WTC11 (cell line): ENCODE measurements around the gene RYR1. TPM values are rescaled to one million over a fixed set of nuclear protein-coding genes. Genes with fewer than 3 reads are reported as not detected.

ENCODE experiments used
- ATAC-seq: fragments of 200-7000 bp; cut with Tn5 transposase; 2 replicates; pipeline ENCODE4 v1.10.0; 2021; ENCODE audit warnings: mild to moderate bottlenecking, moderate library complexity
- CTCF ChIA-PET: fragments of 300-600 bp; sonication (Branson Sonifier 250); formaldehyde crosslinking; loops from one replicate; lab custom pipeline; 2021; ENCODE audit warnings: antibody characterized with exemption; lab: Charles Lee
- POLR2A ChIA-PET: fragments of 350-600 bp; sonication (Branson Sonifier 250); formaldehyde crosslinking; loops from one replicate; lab custom pipeline; 2021; ENCODE audit warnings: antibody characterized with exemption; lab: Charles Lee
- DNase-seq: peaks from one replicate; pipeline ENCODE4 v3.0.0; 2021; ENCODE audit warnings: low spot score
- H3K27ac Mint-ChIP-seq: 2 replicates; pipeline ENCODE4 v1.8.0; 2021; ENCODE audit warnings: mixed read lengths
- H3K27me3 Mint-ChIP-seq: 2 replicates; pipeline ENCODE4 v1.8.0; 2021; ENCODE audit warnings: low read depth, mild to moderate bottlenecking, moderate library complexity, mixed read lengths
- H3K36me3 Mint-ChIP-seq: 2 replicates; pipeline ENCODE4 v1.8.0; 2021; ENCODE audit warnings: mixed read lengths
- H3K4me1 Mint-ChIP-seq: 2 replicates; pipeline ENCODE4 v1.8.0; 2022; ENCODE audit warnings: mixed read lengths
- H3K4me3 Mint-ChIP-seq: 2 replicates; pipeline ENCODE4 v1.8.0; 2021; ENCODE audit warnings: mild to moderate bottlenecking, moderate library complexity, mixed read lengths
- H3K9me3 Mint-ChIP-seq: 2 replicates; pipeline ENCODE4 v1.8.0; 2021; ENCODE audit warnings: mixed read lengths
- ATF1 ChIP-seq: sonication (generic); formaldehyde crosslinking; IDR thresholded peaks from 2 replicates; pipeline ENCODE4 v1.8.1; 2023; ENCODE audit warnings: mild to moderate bottlenecking, moderate library complexity, missing genetic modification reagents
- CDX4 ChIP-seq: fragments of 250-450 bp; sonication (Bioruptor Pico); IDR thresholded peaks from 2 replicates; pipeline ENCODE4 v1.9.0; 2021; ENCODE audit warnings: moderate library complexity, mild to moderate bottlenecking, inconsistent platforms, borderline replicate concordance
- EMX1 ChIP-seq: fragments of 250-450 bp; sonication (Bioruptor Pico); IDR thresholded peaks from 2 replicates; pipeline ENCODE4 v1.8.0; 2021; ENCODE audit warnings: mild to moderate bottlenecking
- GRHL2 ChIP-seq: fragments of 250-450 bp; sonication (Bioruptor Pico); IDR thresholded peaks from 2 replicates; pipeline ENCODE4 v1.8.0; 2022; ENCODE audit warnings: mild to moderate bottlenecking, moderate library complexity; ENCODE audit not compliant: insufficient replicate concordance, severe bottlenecking
- HMGA2 ChIP-seq: fragments of 250-450 bp; sonication (Bioruptor Pico); IDR thresholded peaks from 2 replicates; pipeline ENCODE4 v1.4.0; 2021; ENCODE audit warnings: mild to moderate bottlenecking, moderate library complexity
- MXD4 ChIP-seq: fragments of 250-450 bp; sonication (Bioruptor Pico); IDR thresholded peaks from 2 replicates; pipeline ENCODE4 v1.8.0; 2021; ENCODE audit warnings: mild to moderate bottlenecking, moderate library complexity, borderline replicate concordance
- NFYB ChIP-seq: sonication (generic); formaldehyde crosslinking; conservative IDR thresholded peaks from 2 replicates; pipeline ENCODE4 v1.8.0; 2022; ENCODE audit warnings: low read depth, missing genetic modification reagents
- SMAD3 ChIP-seq: sonication (generic); formaldehyde crosslinking; IDR thresholded peaks from 2 replicates; pipeline ENCODE4 v1.8.0; 2022; ENCODE audit warnings: missing genetic modification reagents, mild to moderate bottlenecking, borderline replicate concordance
- SP1 ChIP-seq: sonication (generic); formaldehyde crosslinking; conservative IDR thresholded peaks from 2 replicates; pipeline ENCODE4 v1.8.1; 2022; ENCODE audit warnings: missing genetic modification reagents
- TEAD4 ChIP-seq: sonication (generic); formaldehyde crosslinking; IDR thresholded peaks from 2 replicates; pipeline ENCODE4 v1.8.0; 2022; ENCODE audit warnings: mild to moderate bottlenecking, missing genetic modification reagents
- ZBTB21 ChIP-seq: sonication (generic); formaldehyde crosslinking; IDR thresholded peaks from 2 replicates; pipeline ENCODE4 v1.8.1; 2023; ENCODE audit warnings: mild to moderate bottlenecking, missing genetic modification reagents, borderline replicate concordance
- ZNF263 ChIP-seq: sonication (generic); formaldehyde crosslinking; IDR thresholded peaks from 2 replicates; pipeline ENCODE4 v1.8.1; 2022; ENCODE audit warnings: low read depth, mild to moderate bottlenecking, moderate library complexity, missing genetic modification reagents
- ZSCAN18 ChIP-seq: fragments of 250-450 bp; sonication (Bioruptor Pico); IDR thresholded peaks from 2 replicates; pipeline ENCODE4 v2.1.2; 2022; ENCODE audit warnings: mild to moderate bottlenecking, moderate library complexity
- total RNA-seq: library from RNA; stranded (reverse); gene quantifications from 3 replicates; pipeline ENCODE4 v1.2.3, GENCODE V29; 2021
- TF ChIP-seq, protein P1 (sequence below): fragments of 250-450 bp; sonication (Bioruptor Pico); conservative IDR thresholded peaks from 2 replicates; pipeline ENCODE4 v1.9.0; 2021; ENCODE audit warnings: mild to moderate bottlenecking
- TF ChIP-seq, protein P2 (sequence below): fragments of 250-450 bp; sonication (Bioruptor Pico); IDR thresholded peaks from 2 replicates; pipeline ENCODE4 v1.9.0; 2021; ENCODE audit warnings: mild to moderate bottlenecking, borderline replicate concordance

Gene RYR1
- total RNA-seq, 1 experiment from 2014 or later = 24.2 TPM

DNA sequence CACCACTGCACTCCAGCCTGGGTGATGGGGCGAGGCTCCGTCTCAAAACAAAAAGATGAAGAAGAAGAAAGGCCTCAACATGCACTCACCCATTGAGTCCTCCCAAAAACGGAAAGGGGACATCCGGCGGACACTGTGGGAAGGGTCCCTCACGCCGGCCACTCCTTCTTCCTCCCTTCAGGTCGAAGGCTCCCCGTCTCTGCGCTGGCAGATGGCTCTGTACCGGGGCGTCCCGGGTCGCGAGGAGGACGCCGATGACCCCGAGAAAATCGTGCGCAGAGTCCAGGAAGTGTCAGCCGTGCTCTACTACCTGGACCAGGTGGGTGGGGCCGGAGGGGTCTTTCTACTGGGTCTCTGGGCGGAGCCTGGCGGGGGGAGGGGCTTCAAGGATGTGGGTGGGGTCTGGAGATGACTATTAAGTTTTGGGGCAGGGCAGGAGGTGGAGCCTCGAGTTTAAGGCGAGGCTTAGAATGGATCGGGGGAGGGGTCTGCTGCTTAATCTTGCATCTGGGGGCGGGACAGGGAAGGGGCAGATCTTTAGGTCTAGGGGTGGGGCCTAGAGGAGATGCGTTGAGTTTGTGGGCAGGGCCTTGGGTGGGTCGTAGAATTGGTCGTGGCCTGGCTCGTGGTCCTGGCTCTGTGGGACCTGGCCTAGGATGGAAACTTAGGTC is 94.1 kb downstream of the RYR1 start (continued):
- TF ChIP-seq, protein P1, sequence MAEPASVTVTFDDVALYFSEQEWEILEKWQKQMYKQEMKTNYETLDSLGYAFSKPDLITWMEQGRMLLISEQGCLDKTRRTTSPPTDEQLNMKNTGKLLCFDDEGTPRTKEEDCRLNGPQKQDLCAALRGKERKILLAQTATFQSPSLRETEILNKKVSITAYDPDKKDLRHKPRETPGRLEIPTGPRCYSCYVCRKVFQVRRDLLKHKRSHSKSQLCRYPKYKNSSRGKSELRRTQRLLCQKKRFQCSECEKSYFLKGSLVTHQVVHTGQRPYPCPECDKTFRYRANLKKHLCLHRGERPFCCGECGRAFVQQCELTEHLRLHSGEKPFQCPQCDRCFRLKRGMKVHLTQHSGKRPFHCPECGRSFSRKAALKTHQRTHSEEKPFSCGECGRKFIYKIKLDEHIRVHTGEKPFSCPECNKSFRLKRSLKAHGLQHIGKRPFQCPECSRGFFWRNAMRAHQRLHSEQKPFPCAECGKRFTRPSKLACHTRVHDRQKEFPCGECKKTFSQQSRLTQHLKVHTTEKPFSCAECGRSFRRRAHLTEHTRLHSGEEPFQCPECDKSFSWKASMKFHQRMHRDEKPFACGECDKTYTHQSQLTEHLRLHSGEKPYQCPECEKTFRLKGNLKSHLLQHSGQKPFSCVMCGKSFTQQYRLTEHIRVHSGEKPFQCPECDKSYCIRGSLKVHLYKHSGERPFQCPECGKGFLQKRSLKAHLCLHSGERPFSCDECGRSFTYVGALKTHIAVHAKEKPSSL (CRISPR knock-in tag) = no peak
- no peak for TF ChIP-seq ZBTB21 (CRISPR knock-in tag)
- no peak for TF ChIP-seq GRHL2 (CRISPR knock-in tag)
- TF ChIP-seq, all 79 proteins: peak for 0

DNA sequence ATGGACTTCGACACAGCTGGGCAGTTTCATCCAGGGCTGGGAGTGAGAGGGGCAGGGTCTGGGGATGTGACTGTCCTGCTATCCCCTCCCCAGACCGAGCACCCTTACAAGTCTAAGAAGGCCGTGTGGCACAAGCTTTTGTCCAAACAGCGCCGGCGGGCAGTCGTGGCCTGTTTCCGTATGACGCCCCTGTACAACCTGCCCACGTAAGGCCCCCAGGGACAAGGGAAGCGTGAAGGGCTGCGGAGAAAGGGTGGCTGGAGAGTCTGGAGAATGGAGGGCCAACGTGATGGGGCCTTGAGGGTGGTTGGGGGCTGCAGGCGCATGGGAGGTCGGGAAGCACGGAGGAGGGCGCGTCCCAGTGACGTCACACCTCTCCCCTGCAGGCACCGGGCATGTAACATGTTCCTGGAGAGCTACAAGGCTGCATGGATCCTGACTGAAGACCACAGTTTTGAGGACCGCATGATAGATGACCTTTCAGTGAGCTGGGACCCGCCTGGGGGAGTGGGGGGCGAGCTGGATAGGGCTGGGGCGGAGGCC is 94.8 kb downstream of the RYR1 start:
- peaks cover 19% of the 10 kb centered on the region for H3K36me3 Mint-ChIP-seq
- H3K4me1 Mint-ChIP-seq = 0 out of 2 replicates have a peak, but pooled peaks cover 2% of the 10 kb centered on the region
- no peak for DNase-seq
- POLR2A ChIA-PET = no interaction called here
- TF ChIP-seq ZSCAN18 (CRISPR knock-in tag) (no peak), EMX1 (CRISPR knock-in tag) (no peak), CDX4 (CRISPR knock-in tag) (no peak), MXD4 (no peak), TEAD4 (CRISPR knock-in tag) (no peak), ATF1 (CRISPR knock-in tag) (no peak), ZNF263 (CRISPR knock-in tag) (no peak), SMAD3 (CRISPR knock-in tag) (no peak), HMGA2 (CRISPR knock-in tag) (no peak), NFYB (CRISPR knock-in tag) (no peak), SP1 (CRISPR knock-in tag) (no peak)
- TF ChIP-seq, protein P2, sequence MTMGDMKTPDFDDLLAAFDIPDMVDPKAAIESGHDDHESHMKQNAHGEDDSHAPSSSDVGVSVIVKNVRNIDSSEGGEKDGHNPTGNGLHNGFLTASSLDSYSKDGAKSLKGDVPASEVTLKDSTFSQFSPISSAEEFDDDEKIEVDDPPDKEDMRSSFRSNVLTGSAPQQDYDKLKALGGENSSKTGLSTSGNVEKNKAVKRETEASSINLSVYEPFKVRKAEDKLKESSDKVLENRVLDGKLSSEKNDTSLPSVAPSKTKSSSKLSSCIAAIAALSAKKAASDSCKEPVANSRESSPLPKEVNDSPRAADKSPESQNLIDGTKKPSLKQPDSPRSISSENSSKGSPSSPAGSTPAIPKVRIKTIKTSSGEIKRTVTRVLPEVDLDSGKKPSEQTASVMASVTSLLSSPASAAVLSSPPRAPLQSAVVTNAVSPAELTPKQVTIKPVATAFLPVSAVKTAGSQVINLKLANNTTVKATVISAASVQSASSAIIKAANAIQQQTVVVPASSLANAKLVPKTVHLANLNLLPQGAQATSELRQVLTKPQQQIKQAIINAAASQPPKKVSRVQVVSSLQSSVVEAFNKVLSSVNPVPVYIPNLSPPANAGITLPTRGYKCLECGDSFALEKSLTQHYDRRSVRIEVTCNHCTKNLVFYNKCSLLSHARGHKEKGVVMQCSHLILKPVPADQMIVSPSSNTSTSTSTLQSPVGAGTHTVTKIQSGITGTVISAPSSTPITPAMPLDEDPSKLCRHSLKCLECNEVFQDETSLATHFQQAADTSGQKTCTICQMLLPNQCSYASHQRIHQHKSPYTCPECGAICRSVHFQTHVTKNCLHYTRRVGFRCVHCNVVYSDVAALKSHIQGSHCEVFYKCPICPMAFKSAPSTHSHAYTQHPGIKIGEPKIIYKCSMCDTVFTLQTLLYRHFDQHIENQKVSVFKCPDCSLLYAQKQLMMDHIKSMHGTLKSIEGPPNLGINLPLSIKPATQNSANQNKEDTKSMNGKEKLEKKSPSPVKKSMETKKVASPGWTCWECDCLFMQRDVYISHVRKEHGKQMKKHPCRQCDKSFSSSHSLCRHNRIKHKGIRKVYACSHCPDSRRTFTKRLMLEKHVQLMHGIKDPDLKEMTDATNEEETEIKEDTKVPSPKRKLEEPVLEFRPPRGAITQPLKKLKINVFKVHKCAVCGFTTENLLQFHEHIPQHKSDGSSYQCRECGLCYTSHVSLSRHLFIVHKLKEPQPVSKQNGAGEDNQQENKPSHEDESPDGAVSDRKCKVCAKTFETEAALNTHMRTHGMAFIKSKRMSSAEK (CRISPR knock-in tag) = no peak
- TF ChIP-seq, all 79 proteins: peak for 0
- CTCF ChIA-PET = interaction anchor here (0.5 kb wide), 1 partner anchor 52 kb away, joined by 3 read pairs; no protein-coding TSS in a partner anchor
- H3K4me3 Mint-ChIP-seq = no peak overlapping the region
- no peaks in the 10 kb centered on the region for H3K27me3 Mint-ChIP-seq
- no peak for ATAC-seq
- no peaks in the 10 kb centered on the region for H3K9me3 Mint-ChIP-seq
- H3K27ac Mint-ChIP-seq = peak overlapping the region; percentile 85
